ENCODE data around the gene WIZ. TPM values are rescaled to one million over a fixed set of nuclear protein-coding genes. Genes with fewer than 3 reads are reported as not detected.

Gene WIZ
- 3.9 and 4.7 TPM in 2 replicates for total RNA-seq

GRCh38 chr19:15449620-15450527 is at the start of gene WIZ:
TSS of gene WIZ (minus strand) at chr19:15449956. CDS start at chr19:15448307, 1,649 bp downstream.

GRCh38 chr19:15479391-15480345 is 29.9 kb upstream of the WIZ start, which contains the start of gene PGLYRP2:
TSS of gene PGLYRP2 (minus strand) at chr19:15479501. CDS start at chr19:15479371, 130 bp downstream.

GRCh38 chr19:15464394-15465385 is 14.9 kb upstream of the WIZ start, which contains the start of gene RASAL3:
TSS of gene RASAL3 (minus strand) at chr19:15464544. CDS start at chr19:15464358, 186 bp downstream.

GRCh38 chr19:15418579-15419412 is 31.0 kb downstream of the WIZ start, which contains the start of gene AKAP8L:
TSS of gene AKAP8L (minus strand) at chr19:15418988. CDS start at chr19:15418923, 65 bp downstream.

GRCh38 chr19:15379083-15379998 is 70.4 kb downstream of the WIZ start, which contains the start of gene AKAP8:
TSS of gene AKAP8 (minus strand) at chr19:15379787. CDS start at chr19:15379731, 56 bp downstream.

Other genes starting within 250 kb of the WIZ start
- 13.2 and 21.0 TPM in 2 replicates for gene NOTCH3, start 249.0 kb downstream of the WIZ start, total RNA-seq
- gene EPHX3, start 217.5 kb downstream of the WIZ start, total RNA-seq: 0.16 TPM in 1 of 2 replicates, not detected in the other
- gene BRD4, start 117.4 kb downstream of the WIZ start, total RNA-seq: 6.5 and 8.8 TPM in 2 replicates
- gene AKAP8, start 70.2 kb downstream of the WIZ start, total RNA-seq: 11.5 and 15.5 TPM in 2 replicates
- gene AKAP8L, start 31.0 kb downstream of the WIZ start, total RNA-seq: 61.3 and 83.0 TPM in 2 replicates
- gene RASAL3, start 14.6 kb upstream of the WIZ start, total RNA-seq: under 0.01 and 0.09 TPM in 2 replicates
- gene PGLYRP2, start 29.5 kb upstream of the WIZ start, total RNA-seq: not detected in 2 replicates
- not detected in 2 replicates for gene CYP4F22, start 58.6 kb upstream of the WIZ start, total RNA-seq
- under 0.01 TPM in 1 of 2 replicates, not detected in the other for gene CYP4F8, start 165.3 kb upstream of the WIZ start, total RNA-seq
- under 0.01 TPM in 1 of 2 replicates, not detected in the other for gene CYP4F3, start 190.9 kb upstream of the WIZ start, total RNA-seq
- gene CYP4F12, start 223.1 kb upstream of the WIZ start, total RNA-seq: not detected in 2 replicates